ENCODE results near the gene TPT1. TPM values are rescaled to one million over a fixed set of nuclear protein-coding genes. Genes with fewer than 3 reads are reported as not detected.
A peak's percentile ranks its signal among the peaks of the same experiment; 100 is the strongest.
"Not testable (repeated sequence)": the region's sequence is repeated elsewhere in the genome, so short reads cannot be mapped to it uniquely, and the experiment has no call there.

Gene TPT1
- polyA plus RNA-seq (2013, experiment 1 of 2; ENCODE audit: insufficient read length): 3,770 TPM
- 4,017 TPM for polyA plus RNA-seq (2013, experiment 2 of 2; ENCODE audit: insufficient read length)

DNA sequence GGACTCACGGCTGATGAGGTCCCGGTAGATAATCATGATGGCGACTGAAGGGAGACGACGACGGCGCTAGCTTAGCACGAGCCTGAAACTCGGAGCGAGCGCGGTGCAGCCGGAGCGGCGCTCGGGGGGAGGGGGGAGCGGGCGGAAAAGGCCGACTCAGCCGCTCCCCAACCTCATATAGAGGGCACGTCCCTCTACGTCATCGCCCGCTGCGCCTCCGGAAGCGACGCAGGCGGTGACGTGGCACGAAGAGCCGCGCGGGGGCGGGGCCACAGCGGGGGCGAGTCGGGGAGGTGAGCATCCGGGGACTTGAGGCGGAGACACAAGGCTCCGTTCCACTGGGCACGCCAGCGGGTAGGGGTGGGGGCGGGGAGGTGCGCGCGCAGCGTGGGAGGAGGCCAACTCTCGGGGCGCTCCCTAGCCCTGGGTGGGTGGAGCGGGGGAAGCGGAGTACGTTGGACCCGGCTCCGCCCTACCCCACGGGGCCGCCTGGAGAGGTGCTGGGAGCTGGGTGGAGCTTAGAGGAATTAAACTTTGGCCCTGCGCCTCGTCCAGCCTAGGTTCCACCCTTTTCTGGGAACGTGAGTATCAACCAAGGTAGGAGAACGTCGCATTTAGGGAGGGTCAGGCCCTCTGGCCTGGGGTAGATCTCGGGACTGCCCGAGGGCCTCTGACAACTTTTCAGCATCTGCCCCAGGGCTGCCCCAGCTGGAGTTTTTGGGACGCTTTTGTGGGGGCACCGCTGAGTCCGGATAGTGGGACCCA lies at the start of gene TPT1:
TSS of gene TPT1 (minus strand) at position 150 of the 765 bp plus-strand sequence. CDS start at position 36, 114 bp downstream.
- peak; percentile 99 for DNase-seq

DNA sequence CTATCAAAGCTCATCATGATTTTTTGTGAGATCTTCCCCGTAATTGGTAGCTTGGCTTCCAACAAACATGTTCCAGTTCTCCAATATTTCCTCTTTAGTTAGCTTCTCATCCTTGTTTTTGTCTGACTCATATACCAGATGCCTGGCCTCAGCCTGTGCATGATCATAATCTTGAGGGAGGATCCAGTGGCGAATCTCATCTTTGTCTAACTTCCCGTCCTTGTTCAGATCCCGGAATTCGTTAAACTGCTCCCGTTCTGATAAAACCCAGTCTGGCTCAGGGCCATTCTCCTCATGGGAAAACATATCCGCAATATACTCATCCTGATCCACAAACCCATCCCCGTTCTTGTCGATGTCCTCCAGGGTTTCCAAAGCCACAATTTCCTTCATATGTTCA lies 49.4 kb upstream of the TPT1 start:
- DNase-seq: not testable (repeated sequence)

DNA sequence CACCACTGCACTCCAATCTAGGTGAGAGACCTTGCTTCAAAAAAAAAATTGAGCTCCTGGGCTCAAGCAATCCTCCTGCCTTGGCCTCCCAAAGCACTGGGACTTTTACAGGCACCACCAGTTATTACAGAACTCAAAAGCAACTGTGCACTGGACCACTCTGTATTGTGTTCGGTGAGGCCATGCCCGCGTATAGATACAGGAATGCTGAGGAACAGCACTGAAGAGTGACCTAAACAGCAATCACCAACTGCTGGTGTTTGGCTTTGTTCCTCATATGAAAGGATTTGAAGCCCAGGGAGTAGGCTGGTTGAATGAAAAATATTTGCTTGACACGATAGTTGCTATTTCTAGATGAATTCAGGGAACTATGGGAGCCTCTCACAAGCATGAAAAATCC lies 47.7 kb upstream of the TPT1 start:
- no peak for DNase-seq

DNA sequence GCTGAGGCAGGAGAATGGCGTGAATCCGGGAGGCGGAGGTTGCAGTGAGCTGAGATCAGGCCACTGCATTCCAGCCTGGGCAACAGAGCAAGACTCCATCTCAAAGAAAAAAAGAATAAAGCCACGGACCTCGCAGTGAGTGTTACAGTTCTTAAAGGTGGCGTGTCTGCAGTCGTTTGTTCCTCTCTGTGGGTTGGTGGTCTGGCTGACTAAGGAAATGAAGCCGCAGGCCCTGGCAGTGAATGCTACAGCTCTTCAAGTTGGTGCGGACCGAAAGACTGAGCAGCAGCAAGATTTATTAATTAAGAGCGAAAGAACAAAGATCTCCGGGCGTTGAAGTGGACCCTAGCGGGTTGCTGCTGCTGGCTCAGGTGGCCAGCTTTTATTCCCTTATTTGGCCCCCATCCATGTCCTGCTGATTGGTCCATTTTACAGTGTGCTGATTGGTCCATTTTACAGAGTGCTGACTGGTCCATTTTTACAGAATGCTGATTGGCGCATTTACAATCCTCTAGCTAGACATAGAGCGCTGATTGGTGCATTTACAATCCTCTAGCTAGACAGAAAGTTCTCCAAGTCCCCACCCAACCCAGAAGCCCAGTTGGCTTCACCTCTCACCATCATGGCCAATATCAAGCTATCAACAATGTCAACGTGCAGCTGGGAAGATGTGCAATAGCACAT lies 46.1 kb upstream of the TPT1 start:
- DNase-seq: not testable (repeated sequence)

DNA sequence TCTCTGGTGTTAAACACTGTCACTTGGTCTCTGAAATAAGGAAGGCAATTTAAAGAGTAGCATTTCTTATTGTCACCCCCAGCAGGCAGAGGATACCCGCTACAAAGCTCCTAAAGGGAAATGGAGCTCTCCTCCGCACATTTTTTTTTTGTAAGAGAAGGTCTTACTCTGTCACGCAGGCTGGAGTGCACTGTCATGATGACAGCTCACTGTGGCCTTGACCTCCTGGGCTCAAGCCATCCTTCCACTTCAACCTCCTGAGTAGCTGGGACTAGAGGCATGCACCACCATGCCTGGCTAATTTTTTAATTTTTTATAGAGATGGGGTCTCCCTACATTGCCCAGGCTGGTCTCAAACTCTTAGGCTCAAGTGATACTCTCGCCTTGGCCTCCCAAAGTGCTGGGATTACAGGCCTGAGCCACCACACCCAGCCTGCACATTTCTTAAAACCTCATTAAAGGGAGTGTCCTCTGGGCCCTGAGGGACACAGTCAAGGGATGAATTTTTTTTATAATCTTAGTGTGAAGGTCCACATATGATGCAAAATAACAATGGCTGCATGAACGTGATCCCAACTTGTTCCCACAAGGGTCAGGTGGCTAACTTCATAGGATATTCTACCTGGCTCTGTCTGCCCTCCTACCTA lies 45.0 kb upstream of the TPT1 start:
- DNase-seq: no peak

DNA sequence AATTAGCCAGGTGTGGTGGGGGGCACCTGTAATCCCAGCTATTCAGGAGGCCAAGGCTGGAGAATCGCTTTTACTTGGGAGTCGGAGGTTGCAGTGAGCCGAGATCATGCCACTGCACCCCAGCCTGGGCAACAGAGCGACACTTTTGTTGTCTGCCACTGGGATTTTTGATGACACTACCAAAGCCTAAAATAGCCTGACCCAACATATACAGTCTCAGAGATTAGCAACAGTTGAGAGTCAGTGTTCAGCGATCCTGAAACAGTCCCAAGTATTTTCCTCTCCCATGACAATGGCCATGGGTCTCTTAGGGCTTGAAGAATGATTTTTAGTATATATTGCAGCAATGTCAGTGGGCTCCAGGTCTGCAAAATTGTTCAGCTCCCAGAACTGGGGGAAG lies 44.3 kb upstream of the TPT1 start:
- no peak for DNase-seq

DNA sequence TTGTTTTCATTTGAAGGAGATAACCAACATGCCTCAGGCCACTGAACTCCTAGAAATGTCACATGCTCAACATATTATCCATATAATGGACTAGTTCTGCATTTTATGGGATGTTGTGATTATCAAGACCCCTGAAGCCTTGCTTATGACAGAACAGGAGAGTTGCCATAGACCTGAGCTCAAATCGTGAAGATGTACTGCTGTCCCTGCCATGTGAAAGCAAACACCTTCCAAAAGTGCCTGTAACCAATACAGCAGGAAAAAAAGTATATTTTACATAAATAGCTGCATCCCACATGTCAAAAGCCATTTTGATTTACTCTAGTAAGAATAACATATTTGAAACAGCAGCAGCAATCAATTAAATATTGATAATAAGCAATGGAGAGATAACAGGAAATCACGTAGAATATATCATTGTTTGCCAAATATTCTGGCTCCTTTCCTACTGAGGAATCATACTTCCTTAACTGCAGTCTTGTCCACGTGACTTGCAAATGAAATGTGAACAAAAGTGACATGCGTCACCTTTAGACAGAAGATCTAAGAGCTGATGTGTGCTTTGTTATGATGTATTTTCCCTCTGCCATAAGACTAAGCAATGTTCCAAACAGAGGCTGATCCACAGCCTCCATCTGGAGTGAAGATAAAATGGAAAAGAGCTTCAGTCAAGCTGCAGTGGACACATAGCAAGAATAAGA lies 43.6 kb upstream of the TPT1 start:
- DNase-seq: no peak

DNA sequence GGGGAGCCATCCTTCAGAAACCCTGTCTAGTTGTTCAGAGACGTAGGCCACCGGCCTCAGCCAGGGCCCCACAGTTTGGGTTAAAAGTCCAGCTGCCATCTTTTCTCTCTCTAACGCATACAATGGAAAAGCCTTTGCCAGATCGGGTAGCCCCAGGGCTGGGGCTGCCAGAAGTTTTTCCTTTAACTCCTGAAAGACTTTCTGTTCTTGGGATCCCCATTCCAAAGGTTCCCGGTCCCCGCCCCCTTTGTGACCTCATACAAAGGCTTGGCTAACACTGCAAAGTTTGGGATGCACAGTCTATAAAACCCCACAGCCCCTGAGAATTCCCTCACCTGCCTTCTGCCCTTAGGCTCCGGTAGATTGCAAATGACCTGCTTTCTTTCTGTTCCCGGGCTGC lies 41.8 kb upstream of the TPT1 start:
- DNase-seq: not testable (repeated sequence)

DNA sequence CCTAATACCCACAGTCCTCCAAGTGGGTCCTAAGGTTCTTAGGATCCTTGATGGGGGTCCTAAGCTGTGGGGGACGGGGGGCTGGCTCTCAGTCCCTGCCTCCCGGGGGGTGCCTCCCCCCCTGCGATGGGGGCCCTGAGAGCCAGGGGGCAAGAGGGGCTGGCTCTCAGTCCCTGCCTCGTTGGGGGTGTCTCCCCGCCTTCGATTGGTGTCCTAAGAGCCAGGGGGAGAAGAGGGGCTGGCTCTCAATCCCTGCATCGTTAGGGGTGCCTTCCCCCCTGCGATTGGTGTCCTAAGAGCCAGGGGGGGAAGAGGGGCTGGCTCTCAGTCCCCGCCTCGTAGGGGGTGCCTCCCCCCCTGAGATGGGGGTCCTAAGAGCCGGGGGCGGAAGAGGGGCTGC lies 40.2 kb upstream of the TPT1 start:
- DNase-seq: no peak

DNA sequence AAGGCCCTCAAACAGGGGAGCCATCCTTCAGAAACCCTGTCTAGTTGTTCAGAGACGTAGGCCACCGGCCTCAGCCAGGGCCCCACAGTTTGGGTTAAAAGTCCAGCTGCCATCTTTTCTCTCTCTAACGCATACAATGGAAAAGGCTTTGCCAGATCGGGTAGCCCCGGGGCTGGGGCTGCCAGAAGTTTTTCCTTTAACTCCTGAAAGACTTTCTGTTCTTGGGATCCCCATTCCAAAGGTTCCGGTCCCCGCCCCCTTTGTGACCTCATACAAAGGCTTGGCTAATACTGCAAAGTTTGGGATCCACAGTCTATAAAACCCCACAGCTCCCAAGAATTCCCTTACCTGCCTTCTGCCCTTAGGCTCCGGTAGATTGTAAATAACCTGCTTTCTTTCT lies 39.7 kb upstream of the TPT1 start:
- DNase-seq: not testable (repeated sequence)

DNA sequence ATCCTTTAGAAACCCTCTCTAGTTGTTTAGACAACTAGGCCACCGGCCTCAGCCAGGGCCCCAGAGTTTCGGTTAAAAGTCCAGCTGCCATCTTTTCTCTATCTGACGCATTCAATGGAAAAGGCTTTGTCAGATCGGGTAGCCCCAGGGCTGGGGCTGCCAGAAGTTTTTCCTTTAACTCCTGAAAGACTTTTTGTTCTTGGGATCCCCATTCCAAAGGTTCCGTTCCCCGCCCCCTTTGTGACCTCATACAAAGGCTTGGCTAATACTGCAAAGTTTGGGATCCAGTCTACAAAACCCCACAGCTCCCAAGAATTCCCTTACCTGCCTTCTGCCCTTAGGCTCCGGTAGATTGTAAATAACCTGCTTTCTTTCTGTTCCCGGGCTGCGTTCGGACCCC lies 38.5 kb upstream of the TPT1 start:
- DNase-seq: not testable (repeated sequence)

DNA sequence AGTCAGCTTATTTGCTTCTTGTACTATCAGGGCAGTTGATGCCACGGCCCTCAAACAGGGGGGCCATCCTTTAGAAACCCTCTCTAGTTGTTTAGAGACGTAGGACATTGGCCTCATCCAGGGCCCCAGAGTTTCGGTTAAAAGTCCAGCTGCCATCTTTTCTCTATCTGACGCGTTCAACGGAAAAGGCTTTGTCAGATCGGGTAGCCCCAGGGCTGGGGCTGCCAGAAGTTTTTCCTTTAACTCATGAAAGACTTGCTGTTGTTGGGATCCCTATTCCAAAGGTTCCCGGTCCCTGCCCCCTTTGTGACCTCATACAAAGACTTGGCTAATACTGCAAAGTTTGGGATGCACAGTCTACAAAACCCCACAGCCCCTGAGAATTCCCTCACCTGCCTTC lies 37.8 kb upstream of the TPT1 start:
- not testable (repeated sequence) for DNase-seq

DNA sequence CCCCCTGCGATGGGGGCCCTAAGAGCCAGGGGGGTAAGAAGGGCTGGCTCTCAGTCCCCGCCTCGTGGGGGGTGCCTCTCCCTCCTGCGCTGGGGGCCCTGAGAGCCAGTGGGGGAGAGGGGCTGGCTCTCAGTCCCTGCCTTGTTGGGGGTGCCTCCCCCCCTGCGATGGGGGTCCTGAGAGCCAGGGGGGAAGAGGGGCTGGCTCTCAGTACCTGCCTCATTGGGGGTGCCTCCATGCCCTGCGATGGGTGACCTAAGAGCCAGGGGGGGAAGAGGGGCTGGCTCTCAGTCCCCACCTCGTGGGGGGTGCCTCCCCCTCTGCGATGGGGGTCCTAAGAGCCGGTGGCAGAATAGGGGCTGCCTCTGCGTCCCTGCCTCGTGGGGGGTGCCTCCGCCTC lies 36.3 kb upstream of the TPT1 start:
- not testable (repeated sequence) for DNase-seq

DNA sequence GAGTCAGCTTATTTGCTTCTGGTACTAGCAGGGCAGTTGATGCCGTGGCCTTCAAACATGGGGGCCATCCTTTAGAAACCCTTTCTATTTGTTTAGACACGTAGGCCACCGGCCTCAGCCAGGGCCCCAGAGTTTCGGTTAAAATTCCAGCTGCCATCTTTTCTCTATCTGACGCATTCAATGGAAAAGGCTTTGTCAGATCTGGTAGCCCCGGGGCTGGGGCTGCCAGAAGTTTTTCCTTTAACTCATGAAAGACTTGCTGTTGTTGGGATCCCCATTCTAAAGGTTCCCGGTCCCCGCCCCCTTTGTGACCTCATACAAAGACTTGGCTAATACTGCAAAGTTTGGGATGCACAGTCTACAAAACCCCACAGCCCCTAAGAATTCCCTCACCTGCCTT lies 35.7 kb upstream of the TPT1 start:
- DNase-seq: not testable (repeated sequence)

DNA sequence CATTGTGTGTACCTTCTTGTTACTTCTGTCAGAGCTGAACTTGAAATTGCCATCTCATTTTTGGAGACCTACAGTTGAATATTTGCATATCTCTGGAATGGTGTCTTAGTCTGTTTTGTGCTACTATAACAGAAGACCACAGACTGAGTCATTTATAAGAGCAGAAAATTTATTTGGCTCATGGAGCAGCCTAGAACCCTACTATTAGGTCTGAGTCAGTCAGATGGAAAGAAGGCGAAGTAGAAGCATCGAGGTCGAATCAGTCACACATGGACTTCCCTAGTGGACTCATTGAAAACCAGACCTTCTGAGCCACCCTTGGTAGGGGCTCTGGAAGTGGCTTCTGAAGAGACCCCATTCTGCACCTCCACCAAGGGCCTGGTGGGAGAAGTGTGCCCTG lies 33.9 kb upstream of the TPT1 start:
- peak; percentile 9 for DNase-seq

DNA sequence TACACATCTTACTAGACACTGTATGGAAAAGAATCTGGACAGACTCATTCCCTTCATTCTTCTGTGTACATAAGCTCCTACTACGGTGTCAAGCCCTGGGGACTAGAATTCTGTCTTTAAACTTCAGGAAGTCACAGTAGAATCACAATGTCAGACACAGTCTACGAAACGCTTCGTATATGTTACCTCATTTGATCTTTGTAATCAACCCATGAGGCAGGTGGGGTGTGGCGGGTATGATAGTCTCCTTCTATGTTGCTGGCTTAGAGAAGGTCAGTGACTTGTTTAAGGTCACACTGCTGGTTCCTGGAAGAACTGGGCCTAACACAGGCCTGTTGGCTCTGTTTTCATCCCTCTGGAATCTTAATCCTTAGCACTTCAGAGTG lies 32.2 kb upstream of the TPT1 start:
- DNase-seq: peak; percentile 15

DNA sequence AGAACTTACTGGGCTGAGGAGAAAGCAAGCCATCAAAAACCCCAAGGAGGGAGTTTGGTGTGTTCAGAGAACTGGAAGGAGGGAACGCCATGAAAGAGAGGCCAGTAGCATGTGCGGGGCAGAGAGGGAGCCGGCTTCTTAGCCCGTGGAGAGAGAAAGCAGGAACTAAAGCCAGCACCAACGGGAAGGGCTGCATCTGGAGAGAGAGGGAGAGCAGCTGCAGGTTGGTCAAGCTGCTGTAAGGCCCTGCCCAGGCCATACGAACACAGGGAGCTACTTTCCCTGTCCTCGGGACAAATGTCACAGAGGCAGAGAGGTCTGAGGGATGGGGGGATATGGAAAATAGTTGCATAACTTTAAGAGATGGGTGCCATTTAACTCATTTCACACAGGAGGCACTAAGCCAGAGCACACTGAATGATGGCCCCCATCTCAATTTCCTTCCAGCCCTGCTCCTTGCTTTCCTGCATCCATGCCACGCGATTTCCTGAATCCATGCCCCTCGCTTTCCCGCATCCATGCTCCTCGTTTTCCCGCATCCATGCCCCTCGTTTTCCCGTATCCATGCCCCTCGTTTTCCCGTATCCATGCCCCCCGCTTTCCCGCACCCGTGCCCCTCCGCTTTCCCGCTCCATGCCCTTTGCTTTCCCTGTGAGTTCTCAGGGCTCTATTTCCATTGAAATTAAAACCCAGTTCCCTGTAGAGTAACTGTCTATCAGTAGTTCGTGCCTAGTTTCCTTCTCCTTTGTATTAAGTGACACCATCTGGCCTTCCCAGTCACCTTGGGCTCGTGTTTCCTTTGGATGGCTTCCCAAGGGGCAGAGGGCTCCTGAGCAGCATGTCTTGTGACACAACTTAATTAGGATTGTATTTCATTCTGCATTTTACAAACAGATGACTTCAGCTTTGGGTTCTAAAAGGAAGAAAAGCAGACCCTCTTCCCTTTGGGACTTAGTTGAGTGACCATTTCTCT lies 31.5 kb upstream of the TPT1 start:
- peak; percentile 13 for DNase-seq

DNA sequence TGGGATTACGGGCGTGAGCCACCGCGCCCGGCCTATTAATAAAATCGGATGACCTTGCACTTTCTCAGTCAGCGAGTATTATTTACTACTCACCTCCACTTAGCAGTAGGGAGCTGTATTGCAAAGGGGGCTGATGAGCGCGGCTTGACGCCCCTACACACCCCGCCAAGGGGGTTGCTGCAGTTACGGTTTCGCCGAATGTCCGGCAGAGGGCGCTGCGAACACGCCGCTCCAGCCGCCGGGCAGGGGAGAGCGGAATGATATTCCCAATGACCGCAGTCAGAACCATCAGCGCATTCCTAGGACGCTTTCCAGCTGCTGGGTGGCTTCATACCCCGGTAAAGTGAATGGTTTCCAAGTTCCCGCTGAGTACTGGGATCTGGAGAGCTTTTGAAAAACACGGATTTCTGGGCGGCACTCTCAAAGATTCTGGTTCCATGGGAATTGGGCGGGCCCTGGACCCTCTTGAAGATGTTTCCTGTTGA lies 30.0 kb upstream of the TPT1 start:
- DNase-seq: peak; percentile 92

DNA sequence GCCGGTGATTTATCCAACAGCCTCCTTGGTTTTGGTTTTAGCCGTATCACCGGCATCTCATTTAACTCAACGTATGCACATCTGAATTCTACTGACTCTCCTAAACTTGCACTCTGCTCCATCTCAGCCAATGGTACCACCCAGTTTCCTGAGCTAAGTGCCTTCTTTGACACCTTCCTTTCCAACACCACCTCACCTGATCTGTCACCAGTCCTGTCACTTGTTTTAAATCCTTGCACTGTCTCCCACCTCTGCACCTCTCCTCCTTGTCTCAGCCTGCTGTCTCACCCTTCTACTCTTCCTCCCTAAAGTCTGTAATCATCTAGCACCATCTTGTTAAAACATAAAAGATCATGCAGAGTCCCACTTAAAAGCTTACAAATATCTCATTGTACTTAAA lies 28.1 kb upstream of the TPT1 start:
- DNase-seq: no peak

DNA sequence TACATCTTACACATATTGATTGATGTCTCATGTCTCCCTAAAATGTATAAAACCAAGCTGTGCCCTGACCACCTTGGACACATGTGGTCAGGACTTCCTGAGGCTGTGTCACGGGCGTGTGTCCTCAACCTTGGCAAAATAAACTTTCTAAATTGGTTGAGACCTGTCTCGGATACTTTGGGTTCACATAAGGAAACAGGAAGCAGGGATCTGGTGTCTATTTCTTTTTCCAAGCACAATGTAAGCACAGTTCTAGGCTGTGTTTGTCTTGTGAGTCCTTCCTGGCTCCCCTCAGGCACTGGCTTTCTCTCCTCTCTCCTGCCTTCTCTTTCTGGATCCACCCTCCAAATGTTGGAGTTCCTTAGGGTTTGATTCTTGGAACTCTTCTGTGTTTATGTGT lies 27.6 kb upstream of the TPT1 start:
- DNase-seq: no peak

DNA sequence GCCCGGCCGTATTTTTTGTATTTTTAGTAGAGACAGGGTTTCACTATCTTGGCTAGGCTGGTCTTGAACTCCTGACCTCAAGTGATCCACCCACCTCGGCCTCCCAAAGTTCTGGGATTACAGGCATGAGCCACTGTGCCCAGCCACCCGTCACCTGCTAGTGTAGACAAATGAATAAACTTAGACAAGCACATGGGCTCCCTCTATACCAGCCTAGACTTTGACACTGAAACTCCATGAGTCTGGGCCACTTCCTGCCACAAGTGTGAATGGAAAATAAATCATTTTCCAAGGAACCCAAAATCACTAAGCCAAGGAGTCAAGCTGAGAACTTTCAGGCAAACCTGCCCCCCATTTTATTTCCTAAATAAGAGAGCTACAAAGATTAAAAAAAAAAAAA lies 27.0 kb upstream of the TPT1 start:
- no peak for DNase-seq

DNA sequence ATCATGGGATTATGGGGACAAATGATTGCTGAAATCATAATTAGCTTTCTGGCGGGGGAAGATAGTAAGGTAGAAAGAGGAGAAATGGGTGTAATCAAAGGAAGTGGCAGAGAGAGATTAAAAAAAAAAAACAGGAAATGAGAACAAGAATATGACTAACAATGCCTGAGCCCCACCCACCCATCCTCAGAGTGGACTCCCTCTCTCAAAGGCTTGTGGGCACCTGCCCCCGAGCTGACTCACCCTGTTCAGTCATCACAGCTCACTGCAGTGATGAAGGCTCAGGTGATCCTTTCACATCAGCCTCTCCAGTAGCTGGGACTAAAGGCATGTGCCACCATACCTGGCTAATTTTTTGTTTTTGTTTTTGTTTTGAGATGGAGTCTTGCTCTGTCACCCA lies 26.4 kb upstream of the TPT1 start:
- peak; percentile 76 for DNase-seq

Data from fibroblast of skin of scalp (primary cell).